ENCODE measurements around the gene GNPTAB. TPM values are rescaled to one million over a fixed set of nuclear protein-coding genes. Genes with fewer than 3 reads are reported as not detected.

The GNPTAB gene
- total and polyA plus RNA-seq, 2 donors (not counting 1 experiment from before 2014, with no cell fraction given): 10.4 to 79.4 TPM

DNA sequence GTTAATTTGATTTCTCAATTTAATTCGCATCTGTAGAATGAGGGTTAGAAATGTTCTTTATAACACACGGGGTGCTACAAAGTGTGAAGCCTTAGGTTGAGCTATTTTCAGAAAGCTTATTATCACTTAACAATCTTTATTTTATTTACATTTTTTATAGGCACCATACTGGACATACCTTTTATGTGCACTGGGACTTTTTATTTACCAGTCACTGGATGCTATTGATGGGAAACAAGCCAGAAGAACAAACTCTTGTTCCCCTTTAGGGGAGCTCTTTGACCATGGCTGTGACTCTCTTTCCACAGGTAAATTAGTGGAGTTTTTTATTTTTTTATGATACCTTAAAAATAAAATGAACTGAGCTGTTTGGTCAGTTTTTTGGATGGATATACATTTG, 116.8 kb downstream of the GNPTAB start:
- WGBS (ENCODE audit: insufficient coverage): no CpG with 5 or more reads among the region's 2 CpGs
- CTCF ChIA-PET: interaction anchor here (0.8 to 1.2 kb wide), 3 partner anchors 10 to 46 kb away, joined by 3 to 4 read pairs (median 3); no protein-coding TSS in a partner anchor
- peaks cover 45% of the 10 kb centered on the region for H3K4me1 Mint-ChIP-seq

DNA sequence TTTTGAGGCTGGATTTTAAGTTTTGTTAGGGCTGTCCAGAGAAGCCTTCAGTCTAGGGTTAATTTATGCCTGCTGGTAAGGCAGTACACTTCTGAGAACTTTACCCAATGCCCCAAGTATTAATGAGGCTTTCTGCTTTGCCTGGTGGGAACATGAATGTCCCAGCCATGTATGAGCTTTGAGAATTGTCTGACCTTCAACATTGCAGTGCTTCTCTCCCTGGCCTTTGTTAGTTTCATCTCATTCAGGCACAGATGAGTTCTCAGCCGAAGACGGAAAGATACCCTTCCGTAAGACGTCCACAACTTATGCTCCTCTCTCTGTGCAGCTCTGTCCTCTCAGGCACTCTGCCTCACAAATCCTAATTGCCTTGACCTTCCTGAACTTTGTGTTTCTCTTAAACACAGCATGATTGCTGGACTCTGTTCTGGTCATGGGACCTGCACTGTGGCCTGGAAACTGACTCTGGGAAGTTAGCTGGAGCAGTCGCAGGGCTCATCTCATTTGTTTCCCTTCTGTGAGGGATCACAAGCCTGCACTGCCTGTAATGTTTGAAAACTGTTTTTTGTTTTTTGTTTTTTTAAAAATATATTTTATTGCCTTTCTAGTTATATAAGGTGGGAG, 117.6 kb downstream of the GNPTAB start:
- H3K9ac ChIP-seq (ENCODE audit: low read length): no peak overlapping the region
- Mint-ChIP-seq H3K27me3 (no peaks in the 10 kb centered on the region), H3K9me3 (ENCODE audit: insufficient read depth) (no peaks in the 10 kb centered on the region), H3K4me1 (peaks cover 43% of the 10 kb centered on the region), H3K27ac (no peak overlapping the region), H3K4me3 (no peak overlapping the region)
- CTCF ChIA-PET: interaction anchor here (1.2 kb wide), 1 partner anchor 15 kb away, joined by 3 read pairs; no protein-coding TSS in a partner anchor
- no peak for TF ChIP-seq EZH2 (IDR thresholded peaks at IDR 0.05; ENCODE audit: borderline replicate concordance, insufficient read depth, low read depth, low read length, poor library complexity, severe bottlenecking)
- TF ChIP-seq, protein P1, sequence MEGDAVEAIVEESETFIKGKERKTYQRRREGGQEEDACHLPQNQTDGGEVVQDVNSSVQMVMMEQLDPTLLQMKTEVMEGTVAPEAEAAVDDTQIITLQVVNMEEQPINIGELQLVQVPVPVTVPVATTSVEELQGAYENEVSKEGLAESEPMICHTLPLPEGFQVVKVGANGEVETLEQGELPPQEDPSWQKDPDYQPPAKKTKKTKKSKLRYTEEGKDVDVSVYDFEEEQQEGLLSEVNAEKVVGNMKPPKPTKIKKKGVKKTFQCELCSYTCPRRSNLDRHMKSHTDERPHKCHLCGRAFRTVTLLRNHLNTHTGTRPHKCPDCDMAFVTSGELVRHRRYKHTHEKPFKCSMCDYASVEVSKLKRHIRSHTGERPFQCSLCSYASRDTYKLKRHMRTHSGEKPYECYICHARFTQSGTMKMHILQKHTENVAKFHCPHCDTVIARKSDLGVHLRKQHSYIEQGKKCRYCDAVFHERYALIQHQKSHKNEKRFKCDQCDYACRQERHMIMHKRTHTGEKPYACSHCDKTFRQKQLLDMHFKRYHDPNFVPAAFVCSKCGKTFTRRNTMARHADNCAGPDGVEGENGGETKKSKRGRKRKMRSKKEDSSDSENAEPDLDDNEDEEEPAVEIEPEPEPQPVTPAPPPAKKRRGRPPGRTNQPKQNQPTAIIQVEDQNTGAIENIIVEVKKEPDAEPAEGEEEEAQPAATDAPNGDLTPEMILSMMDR (IDR thresholded peaks at IDR 0.05): no peak
- DNase-seq (no peak), ATAC-seq (ENCODE audit: low read depth) (no peak)
- H2AFZ ChIP-seq (ENCODE audit: insufficient read depth, low read depth, low read length, poor library complexity, severe bottlenecking): no peak overlapping the region
- H3K79me2 ChIP-seq (ENCODE audit: control insufficient read depth, insufficient read depth, low read length): peaks cover 39% of the 10 kb centered on the region
- intact Hi-C loops (cut with micrococcal nuclease): no loop called here
- H3K4me1 ChIP-seq (ENCODE audit: control insufficient read depth in 2 of 2, insufficient read depth in 2 of 2, low read length in 2 of 2): peaks cover 5 to 25% of the 10 kb centered on the region in 2 donors
- H3K4me3 ChIP-seq (ENCODE audit: control extremely low read depth in 1 of 5, extremely low read depth in 1 of 5, insufficient read depth in 1 of 5, low read depth in 2 of 5, low read length in 4 of 5): no peak overlapping the region
- H3K27ac ChIP-seq (ENCODE audit: low read length in 2 of 2): no peak overlapping the region
- H4K20me1 ChIP-seq (ENCODE audit: control insufficient read depth, insufficient read depth, low read length, poor library complexity, severe bottlenecking): peaks cover 39% of the 10 kb centered on the region
- peaks cover 1 to 13% of the 10 kb centered on the region in 2 experiments for H3K36me3 ChIP-seq (replicated peaks in 1 of 2; ENCODE audit: control extremely low read depth in 1 of 2, control insufficient read depth in 1 of 2, extremely low read depth in 1 of 2, insufficient read depth in 2 of 2, low read length in 1 of 2)
- no peak overlapping the region for H3K4me2 ChIP-seq (replicated peaks; ENCODE audit: low read depth, low read length, poor library complexity, severe bottlenecking)
- H3K9me3 ChIP-seq (ENCODE audit: control extremely low read depth in 1 of 3, control insufficient read depth in 2 of 3, insufficient read depth in 1 of 3, low read length in 2 of 3): peaks cover 0 to 1% (median 0%) of the 10 kb centered on the region in 3 donors
- no peaks in the 10 kb centered on the region for H3K27me3 ChIP-seq (replicated peaks in 1 of 4; ENCODE audit: control extremely low read depth in 1 of 4, control insufficient read depth in 3 of 4, insufficient read depth in 4 of 4, low read length in 3 of 4)
- POLR2A ChIA-PET: interaction anchor here (0.5 kb wide), 1 partner anchor 105 kb away, joined by 3 read pairs; no protein-coding TSS in a partner anchor
- WGBS (ENCODE audit: insufficient coverage): 98% methylated on average over 5 of the region's 5 CpGs

More for the DNA sequence above, 116.8 kb downstream of the GNPTAB start:
- TF ChIP-seq, protein P1 (IDR thresholded peaks at IDR 0.05): no peak
- TF ChIP-seq EZH2 (IDR thresholded peaks at IDR 0.05; ENCODE audit: borderline replicate concordance, insufficient read depth, low read depth, low read length, poor library complexity, severe bottlenecking): no peak
- POLR2A ChIA-PET: no interaction called here
- intact Hi-C loops (cut with micrococcal nuclease): loop anchor here (2.0 kb wide), 1 partner anchor 13 kb away; no protein-coding TSS in a partner anchor
- Histone ChIP-seq H3K4me2 (replicated peaks; ENCODE audit: low read depth, low read length, poor library complexity, severe bottlenecking) (no peak overlapping the region), H3K9me3 (ENCODE audit: control extremely low read depth in 1 of 3, control insufficient read depth in 2 of 3, insufficient read depth in 1 of 3, low read length in 2 of 3) (peaks cover 0 to 1% (median 0%) of the 10 kb centered on the region in 3 donors), H2AFZ (ENCODE audit: insufficient read depth, low read depth, low read length, poor library complexity, severe bottlenecking) (no peak overlapping the region), H3K4me1 (ENCODE audit: control insufficient read depth in 2 of 2, insufficient read depth in 2 of 2, low read length in 2 of 2) (peaks cover 5 to 22% of the 10 kb centered on the region in 2 donors), H4K20me1 (ENCODE audit: control insufficient read depth, insufficient read depth, low read length, poor library complexity, severe bottlenecking) (peaks cover 34% of the 10 kb centered on the region), H3K36me3 (replicated peaks in 1 of 2; ENCODE audit: control extremely low read depth in 1 of 2, control insufficient read depth in 1 of 2, extremely low read depth in 1 of 2, insufficient read depth in 2 of 2, low read length in 1 of 2) (peaks cover 1 to 15% of the 10 kb centered on the region in 2 experiments), H3K9ac (ENCODE audit: low read length) (no peak overlapping the region), H3K4me3 (ENCODE audit: control extremely low read depth in 1 of 5, extremely low read depth in 1 of 5, insufficient read depth in 1 of 5, low read depth in 2 of 5, low read length in 4 of 5) (no peak overlapping the region), H3K79me2 (ENCODE audit: control insufficient read depth, insufficient read depth, low read length) (peaks cover 34% of the 10 kb centered on the region), H3K27ac (ENCODE audit: low read length in 2 of 2) (no peak overlapping the region), H3K27me3 (replicated peaks in 1 of 4; ENCODE audit: control extremely low read depth in 1 of 4, control insufficient read depth in 3 of 4, insufficient read depth in 4 of 4, low read length in 3 of 4) (no peaks in the 10 kb centered on the region)
- no peak for ATAC-seq (ENCODE audit: low read depth)
- Mint-ChIP-seq H3K27ac (no peak overlapping the region), H3K9me3 (ENCODE audit: insufficient read depth) (no peaks in the 10 kb centered on the region), H3K4me3 (no peak overlapping the region), H3K27me3 (no peaks in the 10 kb centered on the region)
- no peak for DNase-seq
